BLaER1 (cell line): ENCODE measurements around the gene PALD1.

ENCODE experiments used
- H3K27ac ChIP-seq: shearing (Covaris generic); formaldehyde crosslinking; 2 replicates; pipeline ENCODE4 v1.8.1; 2022
- H3K27me3 ChIP-seq: shearing (Covaris generic); formaldehyde crosslinking; 2 replicates; pipeline ENCODE4 v1.8.1; 2022
- H3K36me3 ChIP-seq: shearing (Covaris generic); formaldehyde crosslinking; 2 replicates; pipeline ENCODE4 v1.8.1; 2022
- H3K4me1 ChIP-seq: shearing (Covaris generic); formaldehyde crosslinking; 2 replicates; pipeline ENCODE4 v1.8.1; 2022
- H3K4me2 ChIP-seq: shearing (Covaris generic); formaldehyde crosslinking; 2 replicates; pipeline ENCODE4 v1.8.1; 2022
- H3K4me3 ChIP-seq: shearing (Covaris generic); formaldehyde crosslinking; 2 replicates; pipeline ENCODE4 v1.8.1; 2022
- H3K9ac ChIP-seq: shearing (Covaris generic); formaldehyde crosslinking; 2 replicates; pipeline ENCODE4 v1.8.1; 2022
- H3K9me3 ChIP-seq: shearing (Covaris generic); formaldehyde crosslinking; 2 replicates; pipeline ENCODE4 v1.8.1; 2022
- H4K20me1 ChIP-seq: shearing (Covaris generic); formaldehyde crosslinking; 2 replicates; pipeline ENCODE4 v1.8.1; 2022
- Cebpa-rat ChIP-seq: shearing (Covaris generic); IDR thresholded peaks from 2 replicates; pipeline ENCODE4 v1.8.1; 2022

Gene PALD1

DNA sequence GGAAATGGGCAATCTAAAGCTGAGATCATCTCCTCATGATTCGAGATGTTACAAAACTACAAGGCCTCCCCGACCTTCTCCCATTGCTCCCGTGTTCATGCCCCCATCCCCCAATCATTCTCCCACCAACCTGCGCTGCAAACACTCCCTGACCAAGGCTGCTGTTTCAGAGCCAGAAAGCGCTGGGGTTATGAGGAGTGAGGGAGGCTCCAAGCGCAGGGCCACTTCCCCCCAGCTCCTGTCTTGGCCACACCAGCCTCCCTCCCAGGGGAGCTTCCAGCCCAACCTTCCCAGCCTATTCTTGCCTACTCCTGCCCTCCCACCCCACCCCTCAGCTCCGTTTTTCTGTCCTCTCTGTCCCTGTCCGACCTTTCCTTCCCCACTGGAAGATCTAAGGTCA lies 22.4 kb upstream of the PALD1 start:
- peak overlapping the region; percentile 73 for H3K27ac ChIP-seq
- H3K4me1 ChIP-seq = peaks cover 53% of the 10 kb centered on the region
- no peaks in the 10 kb centered on the region for H3K36me3 ChIP-seq
- H3K4me2 ChIP-seq = peak overlapping the region; percentile 86
- H3K9ac ChIP-seq = no peak overlapping the region
- H3K9me3 ChIP-seq = no peaks in the 10 kb centered on the region
- H4K20me1 ChIP-seq = no peaks in the 10 kb centered on the region
- no peak for TF ChIP-seq Cebpa-rat
- H3K4me3 ChIP-seq = no peak overlapping the region
- peaks cover 13% of the 10 kb centered on the region for H3K27me3 ChIP-seq

DNA sequence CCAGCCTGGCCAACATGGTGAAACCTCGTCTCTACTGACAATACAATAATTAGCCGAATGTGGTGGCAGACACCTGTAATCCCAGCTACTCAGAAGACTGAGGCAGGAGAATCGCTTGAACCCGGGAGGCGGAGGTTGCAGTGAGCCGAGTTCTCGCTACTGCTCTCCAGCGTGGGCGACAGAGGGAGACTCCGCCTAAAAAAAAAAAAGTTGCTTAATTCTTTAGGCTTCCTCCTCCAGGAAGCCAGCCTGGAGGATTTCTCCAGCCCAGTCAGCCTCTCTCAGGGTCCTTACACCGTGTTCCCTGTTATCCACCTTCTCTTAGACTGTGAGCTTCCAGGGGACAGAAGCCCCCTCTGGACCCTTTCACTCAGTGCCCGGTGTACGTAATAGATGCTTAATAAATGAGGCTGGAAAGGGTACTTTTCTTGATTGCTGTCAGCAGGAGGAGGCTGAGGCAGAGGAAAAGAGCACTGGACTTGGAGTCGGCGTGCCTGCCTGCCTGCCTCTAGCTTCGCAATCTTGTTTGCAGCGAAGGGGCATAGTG lies 20.7 kb upstream of the PALD1 start:
- no peaks in the 10 kb centered on the region for H3K9me3 ChIP-seq
- H3K4me1 ChIP-seq = peaks cover 63% of the 10 kb centered on the region
- peak overlapping the region; percentile 86 for H3K4me2 ChIP-seq
- H3K9ac ChIP-seq = no peak overlapping the region
- H3K36me3 ChIP-seq = no peaks in the 10 kb centered on the region
- no peaks in the 10 kb centered on the region for H4K20me1 ChIP-seq
- TF ChIP-seq Cebpa-rat = no peak
- no peak overlapping the region for H3K27ac ChIP-seq
- H3K27me3 ChIP-seq = peaks cover 13% of the 10 kb centered on the region
- 0 out of 2 replicates have a peak overlapping the region, but pooled peaks have one; percentile 42 for H3K4me3 ChIP-seq

DNA sequence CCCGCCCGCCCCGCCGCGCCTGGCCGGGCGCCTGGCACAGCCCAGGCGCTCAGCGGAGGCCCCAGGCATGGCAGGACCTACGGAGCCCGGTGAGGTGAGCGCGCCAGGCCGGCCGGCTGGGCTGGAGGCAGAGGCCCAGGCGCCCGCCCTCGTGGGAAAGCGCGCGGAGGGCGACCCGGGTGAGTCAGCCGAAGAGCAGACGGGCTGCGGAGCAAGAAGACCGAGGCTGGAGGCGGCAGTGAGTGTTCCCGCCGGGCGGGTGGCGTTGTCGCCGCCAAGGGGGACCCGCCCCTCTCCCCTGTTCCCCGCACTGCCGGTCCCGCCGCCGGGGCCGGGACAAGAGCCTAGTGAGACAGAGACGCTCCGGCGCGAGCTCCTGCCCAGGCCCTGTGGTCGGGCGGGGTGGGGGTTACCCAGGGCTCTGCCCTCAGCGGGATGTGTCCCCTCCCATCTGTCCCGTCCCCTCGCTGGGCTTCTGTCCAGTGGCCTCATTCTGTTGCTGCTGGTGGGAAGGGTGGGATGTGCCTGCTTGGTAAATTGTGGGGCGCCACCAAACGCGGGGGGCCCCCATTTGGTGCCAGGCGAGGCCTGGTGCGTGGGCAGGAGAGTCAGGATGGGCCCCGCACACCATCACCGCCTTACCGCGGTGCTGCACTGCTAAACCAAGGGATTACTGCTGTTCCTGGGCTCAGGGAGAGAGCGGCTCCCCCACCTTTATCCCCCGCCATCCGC lies 20.1 kb upstream of the PALD1 start:
- peak overlapping the region; percentile 86 for H3K4me2 ChIP-seq
- peak overlapping the region; percentile 37; the same call in 1 of the 2 replicates for H3K27ac ChIP-seq
- no peaks in the 10 kb centered on the region for H3K36me3 ChIP-seq
- TF ChIP-seq Cebpa-rat = no peak
- peak overlapping the region; percentile 42; the same call in 1 of the 2 replicates for H3K4me3 ChIP-seq
- H3K9me3 ChIP-seq = no peaks in the 10 kb centered on the region
- peaks cover 13% of the 10 kb centered on the region for H3K27me3 ChIP-seq
- peak overlapping the region; percentile 54; the same call in 1 of the 2 replicates for H3K9ac ChIP-seq
- no peaks in the 10 kb centered on the region for H4K20me1 ChIP-seq
- peaks cover 68% of the 10 kb centered on the region for H3K4me1 ChIP-seq

GRCh38 chr10:70459061-70459773 lies 19.4 kb upstream of the PALD1 start:
- Histone ChIP-seq H3K9me3 (no peaks in the 10 kb centered on the region), H4K20me1 (no peaks in the 10 kb centered on the region), H3K36me3 (no peaks in the 10 kb centered on the region), H3K27me3 (peaks cover 13% of the 10 kb centered on the region), H3K27ac (no peak overlapping the region), H3K4me1 (peaks cover 66% of the 10 kb centered on the region), H3K4me2 (peak overlapping the region; percentile 86), H3K4me3 (no peak overlapping the region), H3K9ac (no peak overlapping the region)
- no peak for TF ChIP-seq Cebpa-rat

DNA sequence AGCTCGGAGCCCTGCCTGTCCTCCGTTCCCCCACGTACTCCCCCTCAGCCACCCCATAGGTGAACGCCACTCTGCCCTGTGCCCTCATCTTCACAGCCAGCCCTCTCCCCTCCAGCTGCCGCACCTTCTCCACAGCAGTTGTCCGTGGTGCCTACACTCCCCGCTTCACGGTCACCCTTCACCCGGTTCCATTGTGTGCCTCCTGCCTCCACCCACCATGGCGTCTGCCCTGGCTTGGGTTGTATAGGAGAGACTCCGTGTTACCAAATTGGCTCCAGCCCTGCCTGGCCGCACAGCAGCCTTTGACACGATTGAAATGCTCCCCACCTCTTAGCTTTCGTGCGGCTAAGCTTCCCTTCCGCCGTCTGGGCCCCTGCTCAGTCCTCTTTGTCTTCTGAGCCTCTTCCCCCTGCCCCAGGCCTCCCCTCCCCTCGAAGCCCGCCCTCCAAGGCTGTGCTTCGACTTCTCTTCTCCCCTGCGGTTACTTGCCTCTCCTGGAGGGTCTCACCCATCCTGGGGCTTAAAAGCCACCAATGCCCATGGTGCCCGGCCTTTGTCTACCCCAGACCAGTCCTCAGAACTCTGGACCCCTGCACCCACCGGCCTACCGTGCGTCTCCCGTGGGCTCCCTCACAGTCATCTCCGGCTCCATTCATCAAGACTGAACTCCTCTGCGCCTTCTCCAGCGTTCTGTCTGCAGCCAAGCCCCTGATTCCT lies 18.6 kb upstream of the PALD1 start:
- no peaks in the 10 kb centered on the region for H4K20me1 ChIP-seq
- H3K36me3 ChIP-seq = no peaks in the 10 kb centered on the region
- no peak overlapping the region for H3K9ac ChIP-seq
- H3K27ac ChIP-seq = no peak overlapping the region; the same call in 1 of the 2 replicates
- H3K4me1 ChIP-seq = peaks cover 59% of the 10 kb centered on the region
- TF ChIP-seq Cebpa-rat = no peak
- H3K9me3 ChIP-seq = no peaks in the 10 kb centered on the region
- peak overlapping the region; percentile 26; the same call in 1 of the 2 replicates for H3K4me2 ChIP-seq
- no peak overlapping the region for H3K4me3 ChIP-seq
- peaks cover 13% of the 10 kb centered on the region for H3K27me3 ChIP-seq

- H3K27me3 ChIP-seq = peaks cover 13% of the 10 kb centered on the region
- H3K27ac ChIP-seq = no peak overlapping the region
- H3K4me1 ChIP-seq = peaks cover 53% of the 10 kb centered on the region
- TF ChIP-seq Cebpa-rat = no peak
- no peaks in the 10 kb centered on the region for H4K20me1 ChIP-seq
- no peak overlapping the region for H3K4me3 ChIP-seq
- H3K4me2 ChIP-seq = no peak overlapping the region
- H3K9ac ChIP-seq = no peak overlapping the region
- H3K36me3 ChIP-seq = no peaks in the 10 kb centered on the region
- no peaks in the 10 kb centered on the region for H3K9me3 ChIP-seq
These were observed 16.9 kb upstream of the PALD1 start for GRCh38 chr10:70461397-70462348.

GRCh38 chr10:70462349-70462984 lies 16.1 kb upstream of the PALD1 start:
- H3K4me2 ChIP-seq = peak overlapping the region; percentile 54
- no peak overlapping the region for H3K9ac ChIP-seq

GRCh38 chr10:70465278-70465677 lies 13.3 kb upstream of the PALD1 start:
- Histone ChIP-seq H3K4me1 (peaks cover 56% of the 10 kb centered on the region), H3K27ac (no peak overlapping the region), H3K27me3 (no peaks in the 10 kb centered on the region), H3K4me2 (no peak overlapping the region), H3K9ac (no peak overlapping the region), H3K4me3 (no peak overlapping the region), H4K20me1 (no peaks in the 10 kb centered on the region), H3K9me3 (no peaks in the 10 kb centered on the region), H3K36me3 (no peaks in the 10 kb centered on the region)
- no peak for TF ChIP-seq Cebpa-rat

More at GRCh38 chr10:70462349-70462984, 16.1 kb upstream of the PALD1 start:
- Histone ChIP-seq H4K20me1 (no peaks in the 10 kb centered on the region), H3K4me1 (peaks cover 49% of the 10 kb centered on the region), H3K27me3 (peaks cover 13% of the 10 kb centered on the region), H3K27ac (no peak overlapping the region), H3K9me3 (no peaks in the 10 kb centered on the region), H3K36me3 (no peaks in the 10 kb centered on the region), H3K4me3 (no peak overlapping the region)
- TF ChIP-seq Cebpa-rat = no peak
